ENCODE measurements around the gene PRICKLE4. TPM values are rescaled to one million over a fixed set of nuclear protein-coding genes. Genes with fewer than 3 reads are reported as not detected.

Gene PRICKLE4
- total RNA-seq, 4 donors from 2014 or later, result 5.1 to 11.4 (median 10.8) TPM

GRCh38 chr6:41746107-41746506 is 34.5 kb upstream of the PRICKLE4 start:
- 82 to 86% methylated on average over 10 of the region's 10 CpGs for WGBS, 2 donors
- Histone ChIP-seq H3K27ac (no peak overlapping the region), H3K4me1 (no peaks in the 10 kb centered on the region), H3K36me3 (no peaks in the 10 kb centered on the region), H3K9me3 (no peaks in the 10 kb centered on the region), H3K27me3 (no peaks in the 10 kb centered on the region), H3K4me3 (no peak overlapping the region)
- intact Hi-C loops (cut with DNase I), result no loop called here
- no peak for DNase-seq
- no peak for TF ChIP-seq POLR2A (IDR thresholded peaks at IDR 0.05)
- no peak for TF ChIP-seq CTCF (IDR thresholded peaks at IDR 0.05)

- 82 to 88% methylated on average over 14 of the region's 15 CpGs for WGBS, 2 donors
- no peak within 1 kb of the TSS for H3K4me3 ChIP-seq
These were observed 33.1 kb upstream of the PRICKLE4 start, which contains the start of gene PGC for GRCh38 chr6:41747256-41748101. PGC (minus strand) TSS chr6:41747397; CDS start chr6:41747334, 63 bp downstream.

GRCh38 chr6:41748102-41748477 is 32.5 kb upstream of the PRICKLE4 start:
- no peak for DNase-seq
- no peaks in the 10 kb centered on the region for H3K27me3 ChIP-seq
- H3K4me1 ChIP-seq, result no peaks in the 10 kb centered on the region
- H3K9me3 ChIP-seq, result no peaks in the 10 kb centered on the region
- H3K27ac ChIP-seq, result no peak overlapping the region
- no peaks in the 10 kb centered on the region for H3K36me3 ChIP-seq
- intact Hi-C loops (cut with DNase I), result no loop called here
- TF ChIP-seq POLR2A (IDR thresholded peaks at IDR 0.05) (no peak), CTCF (IDR thresholded peaks at IDR 0.05) (no peak)
- no peak overlapping the region for H3K4me3 ChIP-seq
- WGBS, 2 donors, result 90 to 95% methylated on average over 6 of the region's 6 CpGs

More at GRCh38 chr6:41747256-41748101, 33.1 kb upstream of the PRICKLE4 start, which contains the start of gene PGC:
- no peak for TF ChIP-seq POLR2A (IDR thresholded peaks at IDR 0.05)
- no peak for TF ChIP-seq CTCF (IDR thresholded peaks at IDR 0.05)
- H3K9me3 ChIP-seq, result no peaks in the 10 kb centered on the region
- no peaks in the 10 kb centered on the region for H3K36me3 ChIP-seq
- no peaks in the 10 kb centered on the region for H3K27me3 ChIP-seq
- H3K4me1 ChIP-seq, result no peaks in the 10 kb centered on the region
- H3K27ac ChIP-seq, result no peak within 1 kb of the TSS
- intact Hi-C loops (cut with DNase I), result no loop called here
- DNase-seq, result no peak

- no peak overlapping the region for H3K27ac ChIP-seq
- no peaks in the 10 kb centered on the region for H3K4me1 ChIP-seq
- TF ChIP-seq POLR2A (IDR thresholded peaks at IDR 0.05) (no peak), CTCF (IDR thresholded peaks at IDR 0.05) (no peak)
- intact Hi-C loops (cut with DNase I), result no loop called here
- no peaks in the 10 kb centered on the region for H3K27me3 ChIP-seq
- WGBS, 2 donors, result 63% methylated on average over 3 of the region's 3 CpGs; no CpG with 5 or more reads in 1 of the 2 donors
- no peak for DNase-seq
- no peaks in the 10 kb centered on the region for H3K9me3 ChIP-seq
- no peak overlapping the region for H3K4me3 ChIP-seq
- no peaks in the 10 kb centered on the region for H3K36me3 ChIP-seq
These were observed 32.0 kb upstream of the PRICKLE4 start for GRCh38 chr6:41748542-41748941.

- WGBS, 2 donors, result 89% methylated on average over 1 of the region's 3 CpGs
These were observed 30.2 kb upstream of the PRICKLE4 start for GRCh38 chr6:41750374-41750773.

More at GRCh38 chr6:41750374-41750773, 30.2 kb upstream of the PRICKLE4 start:
- Histone ChIP-seq H3K4me1 (no peaks in the 10 kb centered on the region), H3K27ac (no peak overlapping the region), H3K36me3 (no peaks in the 10 kb centered on the region), H3K27me3 (no peaks in the 10 kb centered on the region), H3K9me3 (no peaks in the 10 kb centered on the region), H3K4me3 (no peak overlapping the region)
- no peak for DNase-seq
- TF ChIP-seq POLR2A (IDR thresholded peaks at IDR 0.05), result no peak
- no peak for TF ChIP-seq CTCF (IDR thresholded peaks at IDR 0.05)
- intact Hi-C loops (cut with DNase I), result no loop called here

Data from esophagus squamous epithelium (tissue), 5 donors.